Dendritic cell treated with granulocyte-macrophage colony-stimulating factor and Interleukin-4, amounts not matched to agents 40 ng/mL and 50 ng/mL, for 4 days (primary cell): ENCODE data around the gene PAM16.

Experiments used
- H3K27ac Mint-ChIP-seq: one replicate; pipeline ENCODE4 v1.8.0; 2022; ENCODE audit warnings: mild to moderate bottlenecking, mixed read lengths
- H3K27me3 Mint-ChIP-seq: one replicate; pipeline ENCODE4 v1.8.0; 2022; ENCODE audit warnings: mild to moderate bottlenecking, mixed read lengths
- H3K36me3 Mint-ChIP-seq: one replicate; pipeline ENCODE4 v1.8.0; 2022; ENCODE audit warnings: low read depth, mixed read lengths
- H3K4me1 Mint-ChIP-seq: one replicate; pipeline ENCODE4 v1.8.0; 2022; ENCODE audit warnings: low read depth, mixed read lengths
- H3K4me3 Mint-ChIP-seq: one replicate; pipeline ENCODE4 v1.8.0; 2022; ENCODE audit warnings: mild to moderate bottlenecking, moderate library complexity, mixed read lengths
- H3K9me3 Mint-ChIP-seq: one replicate; pipeline ENCODE4 v1.8.0; 2022; ENCODE audit warnings: mixed read lengths
- intact Hi-C: fragments of 100-400 bp; cut with micrococcal nuclease; formaldehyde crosslinking; loops from one replicate; pipeline ENCODE4 v1.15.0; 2022

The PAM16 gene

DNA sequence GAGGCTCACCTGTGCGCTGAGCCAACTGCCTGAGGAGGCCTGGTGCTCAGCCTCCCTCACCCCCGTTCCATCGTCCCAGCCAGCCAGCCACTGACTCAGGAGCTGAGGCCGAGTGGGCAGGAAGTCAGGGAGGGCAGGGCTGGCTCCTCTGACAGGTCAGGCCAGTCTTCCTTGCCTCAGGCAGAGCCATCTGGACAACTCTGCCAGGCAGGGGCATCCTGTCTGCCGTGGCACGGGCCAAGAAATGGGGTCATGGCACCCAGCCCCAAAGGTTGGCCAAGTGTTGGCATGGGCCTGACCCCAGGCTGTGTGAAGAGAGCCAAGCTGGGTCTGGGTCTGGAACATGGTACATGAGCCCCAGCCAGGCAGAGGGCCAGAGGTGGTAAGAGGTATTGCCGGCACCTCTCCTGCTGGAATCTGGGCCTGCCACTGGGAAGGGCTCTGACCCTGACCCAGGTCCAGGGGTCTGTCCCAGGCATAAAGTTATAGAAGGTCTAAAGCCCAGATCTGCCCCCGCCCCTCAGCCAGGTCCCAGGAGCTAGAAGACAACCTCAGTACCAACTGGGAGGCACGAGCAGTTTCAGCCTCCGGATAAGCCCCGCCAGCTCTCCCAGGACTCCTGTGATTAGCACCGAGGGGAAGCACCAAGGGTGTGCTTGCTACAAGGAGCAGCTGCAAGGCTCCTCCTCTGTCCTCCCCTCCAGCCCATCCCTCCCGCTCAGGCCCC lies 18.0 kb upstream of the PAM16 start:
- H3K27ac Mint-ChIP-seq, result peak overlapping the region; percentile 27
- intact Hi-C loops, result no loop called here
- peaks cover 87% of the 10 kb centered on the region for H3K36me3 Mint-ChIP-seq
- H3K4me3 Mint-ChIP-seq, result no peak overlapping the region
- H3K4me1 Mint-ChIP-seq, result peaks cover 47% of the 10 kb centered on the region
- no peaks in the 10 kb centered on the region for H3K27me3 Mint-ChIP-seq
- no peaks in the 10 kb centered on the region for H3K9me3 Mint-ChIP-seq

DNA sequence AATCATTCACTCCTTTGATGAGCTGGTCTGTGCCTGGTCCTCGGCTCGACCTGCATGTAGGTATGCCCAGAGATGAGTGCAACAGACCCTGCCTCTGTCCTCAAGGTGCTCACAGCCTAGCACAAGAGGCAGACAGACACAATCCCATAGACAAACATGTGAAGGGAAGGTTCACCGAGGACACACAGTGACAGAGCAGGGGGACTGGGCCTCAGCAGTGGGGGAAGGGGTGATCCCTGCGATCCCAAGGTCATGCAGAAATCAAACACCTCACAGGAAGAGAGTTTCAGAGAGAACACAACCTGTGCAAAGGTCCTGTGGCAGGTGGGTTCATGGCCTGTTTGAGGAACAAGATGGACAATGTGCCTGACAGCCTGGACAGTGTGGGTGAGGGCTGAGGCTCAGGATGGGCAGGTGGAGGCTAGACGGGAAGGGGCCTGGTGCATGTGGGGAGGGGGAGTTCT lies 16.3 kb upstream of the PAM16 start:
- Mint-ChIP-seq H3K4me1 (peaks cover 34% of the 10 kb centered on the region), H3K4me3 (no peak overlapping the region), H3K9me3 (no peaks in the 10 kb centered on the region), H3K36me3 (peaks cover 89% of the 10 kb centered on the region), H3K27me3 (no peaks in the 10 kb centered on the region), H3K27ac (no peak overlapping the region)
- intact Hi-C loops, result no loop called here

DNA sequence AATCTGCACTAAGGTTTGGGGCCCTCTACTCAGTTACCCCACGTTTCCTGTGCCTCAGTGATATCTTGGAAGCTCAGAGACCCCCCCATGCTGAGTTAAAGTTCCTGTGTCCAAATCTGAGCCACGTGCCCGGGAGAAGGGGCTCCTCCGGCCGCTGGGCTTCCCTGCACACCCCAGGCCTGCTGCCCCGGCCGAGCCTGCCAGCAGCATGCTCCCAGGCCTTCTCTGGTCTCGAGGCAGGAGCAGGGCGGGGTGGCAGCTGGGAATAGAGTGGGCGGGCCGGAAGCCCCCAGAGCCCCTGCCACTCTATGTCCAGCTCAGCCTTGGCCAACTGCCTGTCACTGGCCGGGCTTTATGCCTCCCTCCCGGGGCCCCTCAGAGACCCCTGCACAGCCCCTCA lies 14.9 kb upstream of the PAM16 start:
- peaks cover 100% of the 10 kb centered on the region for H3K36me3 Mint-ChIP-seq
- H3K27ac Mint-ChIP-seq, result no peak overlapping the region
- no peaks in the 10 kb centered on the region for H3K9me3 Mint-ChIP-seq
- intact Hi-C loops, result no loop called here
- H3K4me3 Mint-ChIP-seq, result no peak overlapping the region
- H3K27me3 Mint-ChIP-seq, result no peaks in the 10 kb centered on the region
- H3K4me1 Mint-ChIP-seq, result peaks cover 25% of the 10 kb centered on the region

DNA sequence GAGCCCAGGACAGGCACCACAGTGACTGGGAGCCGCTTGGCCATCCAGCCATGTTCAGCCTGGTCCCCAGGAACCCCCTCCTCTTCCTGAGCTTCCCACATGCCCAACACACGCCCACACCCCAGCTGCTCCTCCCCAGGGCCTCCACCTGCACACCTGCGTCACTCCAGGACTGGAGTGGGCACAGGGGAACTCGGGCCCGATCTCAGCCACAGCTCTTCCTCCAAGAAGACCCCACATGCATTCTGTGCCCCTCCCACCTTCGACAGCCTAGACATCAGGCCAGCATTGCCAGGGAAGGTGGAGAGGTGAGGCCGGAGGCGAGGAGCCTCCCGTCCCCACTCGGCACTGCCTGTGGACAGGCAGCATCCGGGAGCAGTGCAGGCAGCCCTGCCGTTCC lies 14.5 kb upstream of the PAM16 start:
- H3K4me1 Mint-ChIP-seq, result peaks cover 24% of the 10 kb centered on the region
- intact Hi-C loops, result no loop called here
- H3K27ac Mint-ChIP-seq, result no peak overlapping the region
- no peak overlapping the region for H3K4me3 Mint-ChIP-seq
- H3K36me3 Mint-ChIP-seq, result peaks cover 100% of the 10 kb centered on the region
- H3K9me3 Mint-ChIP-seq, result no peaks in the 10 kb centered on the region
- H3K27me3 Mint-ChIP-seq, result no peaks in the 10 kb centered on the region

DNA sequence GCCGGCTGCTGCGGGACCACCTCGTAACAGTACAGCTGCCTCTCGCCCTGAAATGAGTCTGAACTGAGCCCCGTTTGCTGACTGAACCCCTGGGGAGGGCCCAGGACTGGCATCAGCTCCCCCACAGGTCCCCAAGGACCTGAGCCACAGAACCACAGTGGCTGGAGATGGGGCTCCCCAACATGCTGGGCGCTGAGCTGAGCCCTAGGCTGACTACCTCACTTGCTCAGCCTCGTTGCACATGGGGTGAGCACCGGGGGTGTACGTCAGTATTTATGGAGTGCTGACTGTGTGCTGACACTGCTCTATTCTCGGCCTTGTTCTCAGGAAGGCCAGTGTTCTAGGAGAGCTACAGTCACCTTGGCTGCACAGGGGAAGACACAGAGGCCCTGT lies 13.9 kb upstream of the PAM16 start:
- Mint-ChIP-seq H3K27ac (no peak overlapping the region), H3K4me1 (peaks cover 22% of the 10 kb centered on the region), H3K9me3 (no peaks in the 10 kb centered on the region), H3K36me3 (peaks cover 100% of the 10 kb centered on the region), H3K4me3 (no peak overlapping the region), H3K27me3 (no peaks in the 10 kb centered on the region)
- intact Hi-C loops, result no loop called here

DNA sequence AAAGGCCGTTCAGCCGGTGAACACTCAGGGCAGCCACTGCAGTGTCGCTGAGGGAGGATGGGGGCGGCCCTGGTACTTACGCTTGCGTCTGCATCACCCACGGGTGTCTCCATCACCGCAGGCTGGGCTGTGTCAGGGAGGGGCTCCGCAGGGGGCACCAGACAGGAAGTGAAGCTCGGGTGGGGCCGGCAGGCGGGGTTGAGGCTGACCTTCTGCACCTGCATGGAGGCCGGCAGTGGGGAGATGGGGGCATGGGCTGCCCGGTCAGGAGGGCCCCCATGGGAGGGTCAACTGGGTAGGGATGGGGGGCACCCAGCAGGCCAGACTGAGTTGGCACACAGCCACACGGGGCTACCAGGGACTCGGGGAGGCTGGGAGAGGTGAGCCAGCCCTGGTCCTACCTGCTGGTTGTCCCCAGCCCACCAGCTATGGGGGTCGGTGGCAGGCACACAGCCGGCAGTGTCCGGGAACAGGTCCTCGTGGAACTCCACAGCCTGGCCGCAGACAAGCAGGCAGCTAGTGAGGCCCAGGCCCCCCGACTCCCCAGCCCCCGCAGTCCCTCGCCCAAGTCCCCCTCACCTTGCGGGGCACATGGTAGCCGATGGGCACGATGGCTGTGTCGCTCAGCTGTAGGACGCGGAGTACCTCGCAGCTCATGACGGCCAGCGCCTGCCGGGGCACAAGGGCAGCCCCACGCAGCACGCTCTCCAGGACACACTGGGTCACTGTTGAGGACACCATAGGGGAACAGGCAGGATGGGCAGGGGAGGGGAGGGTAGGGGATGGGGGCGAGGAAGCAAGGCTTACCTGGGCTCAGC lies 13.3 kb upstream of the PAM16 start:
- no peaks in the 10 kb centered on the region for H3K9me3 Mint-ChIP-seq
- H3K4me1 Mint-ChIP-seq, result peaks cover 22% of the 10 kb centered on the region
- intact Hi-C loops, result no loop called here
- H3K27me3 Mint-ChIP-seq, result no peaks in the 10 kb centered on the region
- H3K36me3 Mint-ChIP-seq, result peaks cover 100% of the 10 kb centered on the region
- H3K27ac Mint-ChIP-seq, result no peak overlapping the region
- H3K4me3 Mint-ChIP-seq, result no peak overlapping the region

DNA sequence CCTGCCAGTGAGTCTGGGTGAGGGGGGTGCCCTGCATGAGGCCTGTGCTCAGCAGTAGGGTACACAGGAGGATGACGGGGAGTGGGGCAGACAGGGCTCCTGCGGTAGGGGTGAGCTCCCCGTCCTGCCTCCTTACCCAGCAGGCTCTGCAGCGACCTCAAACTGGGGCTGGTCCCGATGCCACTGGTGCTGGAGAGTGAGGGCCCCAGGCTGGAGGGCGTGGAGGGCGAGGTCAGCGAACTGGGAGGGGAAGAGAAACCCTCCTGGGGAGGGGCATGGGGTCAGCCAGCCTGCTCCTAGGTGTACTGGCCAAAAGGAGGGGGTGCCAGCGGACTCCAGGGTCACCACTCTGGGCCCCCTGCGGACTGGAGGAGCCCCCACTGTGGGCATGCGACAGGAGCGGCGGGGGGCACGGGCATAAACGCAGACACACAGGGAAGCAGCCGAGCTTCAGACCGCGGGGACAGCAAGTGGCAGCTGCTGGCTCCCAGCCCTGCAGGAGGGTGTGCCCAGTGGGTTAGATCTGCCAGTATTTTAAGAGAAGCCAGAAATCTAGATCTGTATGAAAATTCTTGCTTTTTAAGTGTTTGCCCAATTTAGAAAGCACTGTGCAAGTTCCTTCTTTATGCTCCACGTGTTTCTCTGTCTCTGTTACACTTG lies 11.5 kb upstream of the PAM16 start:
- H3K4me3 Mint-ChIP-seq, result no peak overlapping the region
- H3K9me3 Mint-ChIP-seq, result no peaks in the 10 kb centered on the region
- peak overlapping the region; percentile 48 for H3K27ac Mint-ChIP-seq
- intact Hi-C loops, result no loop called here
- H3K27me3 Mint-ChIP-seq, result no peaks in the 10 kb centered on the region
- H3K4me1 Mint-ChIP-seq, result peaks cover 15% of the 10 kb centered on the region
- peaks cover 100% of the 10 kb centered on the region for H3K36me3 Mint-ChIP-seq

DNA sequence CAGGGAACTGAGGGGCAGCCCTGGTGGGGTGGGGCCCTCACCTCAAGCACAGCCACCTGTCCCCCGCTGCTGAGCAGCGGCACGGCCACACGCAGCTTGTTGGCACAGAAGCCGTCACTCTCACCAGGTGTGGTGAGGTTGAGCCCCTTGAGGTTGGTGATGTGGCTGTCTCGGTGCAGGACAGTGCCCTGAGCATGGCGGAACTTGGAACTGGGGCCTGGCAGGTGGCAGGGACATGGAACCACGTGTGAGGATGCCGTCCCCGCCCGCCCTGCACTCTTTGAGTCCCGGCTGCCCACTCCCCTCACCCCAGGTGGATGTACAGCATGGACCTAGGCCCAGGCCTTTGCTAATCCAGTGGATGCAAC lies 10.8 kb upstream of the PAM16 start:
- intact Hi-C loops, result no loop called here
- no peaks in the 10 kb centered on the region for H3K27me3 Mint-ChIP-seq
- H3K4me1 Mint-ChIP-seq, result peaks cover 11% of the 10 kb centered on the region
- peak overlapping the region; percentile 48 for H3K27ac Mint-ChIP-seq
- H3K4me3 Mint-ChIP-seq, result no peak overlapping the region
- no peaks in the 10 kb centered on the region for H3K9me3 Mint-ChIP-seq
- peaks cover 100% of the 10 kb centered on the region for H3K36me3 Mint-ChIP-seq

DNA sequence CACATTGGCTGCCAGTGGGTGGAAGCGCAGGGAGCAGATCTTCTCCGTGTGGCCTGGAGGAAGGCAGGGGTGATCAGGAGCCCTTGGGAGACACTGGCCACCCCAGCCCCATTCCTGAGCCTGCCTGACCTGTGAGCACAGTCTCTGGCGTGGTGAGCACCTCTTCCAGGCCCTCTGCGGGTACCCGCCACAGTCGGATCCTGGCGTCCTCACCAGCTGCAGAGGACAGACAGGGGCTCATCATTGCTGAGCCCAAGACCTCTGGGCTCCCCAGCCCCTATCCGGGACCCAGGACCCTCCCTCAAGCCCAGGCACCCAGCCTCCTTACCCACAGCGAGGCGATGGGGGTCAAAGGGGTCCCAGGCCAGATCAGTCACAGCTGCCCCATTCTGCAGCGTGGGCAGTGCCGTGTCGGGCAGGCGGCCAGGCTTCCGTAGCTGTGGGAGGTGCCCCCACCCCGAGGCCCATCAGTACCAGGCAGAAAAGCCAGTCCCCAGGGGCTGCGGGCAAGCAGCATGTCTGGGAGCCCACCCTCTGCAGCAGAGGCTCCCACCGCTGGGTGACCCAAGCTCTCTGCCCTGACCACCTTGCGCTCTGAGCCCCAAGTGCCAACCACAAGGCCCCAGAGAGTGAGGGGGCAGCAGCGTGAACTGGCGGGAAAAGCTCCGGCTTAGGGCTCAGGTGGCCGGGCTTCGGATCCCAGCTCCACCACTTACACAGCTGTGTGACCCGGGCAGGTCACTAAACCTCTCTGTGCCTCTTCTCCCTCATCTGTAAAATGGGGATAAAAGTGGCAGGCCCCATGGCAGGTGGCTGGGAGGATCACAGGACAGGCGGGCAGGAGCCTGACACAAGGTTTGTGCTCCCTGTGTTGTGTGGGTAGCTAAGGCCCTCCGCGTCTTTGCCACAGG lies 10.2 kb upstream of the PAM16 start:
- Mint-ChIP-seq H3K4me3 (no peak overlapping the region), H3K27ac (no peak overlapping the region), H3K36me3 (peaks cover 100% of the 10 kb centered on the region), H3K9me3 (no peaks in the 10 kb centered on the region), H3K4me1 (peaks cover 11% of the 10 kb centered on the region), H3K27me3 (no peaks in the 10 kb centered on the region)
- intact Hi-C loops, result no loop called here

DNA sequence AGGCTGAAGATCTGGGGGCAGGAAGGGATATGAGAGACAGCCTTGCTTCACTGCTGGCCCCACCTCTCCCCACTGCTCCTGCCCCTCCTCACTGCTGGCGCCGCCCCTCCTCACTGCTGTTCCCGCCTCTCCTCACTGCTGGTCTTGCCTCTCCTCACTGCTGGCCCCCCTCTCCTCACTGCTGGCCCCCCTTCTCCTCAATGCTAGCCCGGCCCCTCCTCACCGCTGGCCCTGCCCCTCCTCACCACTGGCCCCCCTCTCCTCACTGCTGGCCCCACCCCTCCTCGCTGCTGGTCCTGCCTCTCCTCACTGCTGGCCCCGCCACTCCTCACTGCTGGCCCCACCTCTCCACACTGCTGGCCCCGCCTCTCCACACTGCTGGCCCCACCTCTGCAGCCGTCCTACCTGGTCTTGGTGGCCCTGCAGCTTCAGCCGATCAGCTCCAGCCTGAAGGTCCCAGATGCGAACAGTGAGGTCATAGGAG lies 9.5 kb upstream of the PAM16 start:
- no peak overlapping the region for H3K27ac Mint-ChIP-seq
- intact Hi-C loops, result no loop called here

DNA sequence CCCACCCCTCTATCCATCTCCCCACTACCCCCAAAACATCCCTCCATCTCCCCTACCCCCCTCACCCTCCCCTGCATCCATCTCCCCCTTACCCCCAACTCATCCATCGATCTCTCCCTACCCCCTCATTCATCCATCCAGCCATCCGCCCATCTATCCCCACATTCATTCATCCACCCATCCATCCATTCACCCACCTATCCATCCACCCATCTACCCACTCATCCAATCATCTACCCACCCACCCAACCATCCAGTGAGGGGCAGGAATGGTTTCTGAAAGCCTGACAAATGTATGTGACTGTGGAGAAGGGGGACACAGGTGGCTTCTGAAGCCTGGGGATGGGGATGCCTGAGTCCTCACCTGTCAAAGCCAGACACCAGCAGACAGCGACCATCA lies 8.8 kb upstream of the PAM16 start:
- intact Hi-C loops, result loop anchor here (5.0 kb wide), 1 partner anchor 42 kb away; no protein-coding TSS in a partner anchor
- Mint-ChIP-seq H3K4me1 (peaks cover 11% of the 10 kb centered on the region), H3K9me3 (no peaks in the 10 kb centered on the region), H3K36me3 (peaks cover 100% of the 10 kb centered on the region), H3K27me3 (no peaks in the 10 kb centered on the region), H3K4me3 (no peak overlapping the region), H3K27ac (no peak overlapping the region)

More for the DNA sequence above, 9.5 kb upstream of the PAM16 start:
- H3K27me3 Mint-ChIP-seq, result no peaks in the 10 kb centered on the region
- no peaks in the 10 kb centered on the region for H3K9me3 Mint-ChIP-seq
- H3K4me1 Mint-ChIP-seq, result peaks cover 11% of the 10 kb centered on the region
- no peak overlapping the region for H3K4me3 Mint-ChIP-seq
- H3K36me3 Mint-ChIP-seq, result peaks cover 100% of the 10 kb centered on the region

DNA sequence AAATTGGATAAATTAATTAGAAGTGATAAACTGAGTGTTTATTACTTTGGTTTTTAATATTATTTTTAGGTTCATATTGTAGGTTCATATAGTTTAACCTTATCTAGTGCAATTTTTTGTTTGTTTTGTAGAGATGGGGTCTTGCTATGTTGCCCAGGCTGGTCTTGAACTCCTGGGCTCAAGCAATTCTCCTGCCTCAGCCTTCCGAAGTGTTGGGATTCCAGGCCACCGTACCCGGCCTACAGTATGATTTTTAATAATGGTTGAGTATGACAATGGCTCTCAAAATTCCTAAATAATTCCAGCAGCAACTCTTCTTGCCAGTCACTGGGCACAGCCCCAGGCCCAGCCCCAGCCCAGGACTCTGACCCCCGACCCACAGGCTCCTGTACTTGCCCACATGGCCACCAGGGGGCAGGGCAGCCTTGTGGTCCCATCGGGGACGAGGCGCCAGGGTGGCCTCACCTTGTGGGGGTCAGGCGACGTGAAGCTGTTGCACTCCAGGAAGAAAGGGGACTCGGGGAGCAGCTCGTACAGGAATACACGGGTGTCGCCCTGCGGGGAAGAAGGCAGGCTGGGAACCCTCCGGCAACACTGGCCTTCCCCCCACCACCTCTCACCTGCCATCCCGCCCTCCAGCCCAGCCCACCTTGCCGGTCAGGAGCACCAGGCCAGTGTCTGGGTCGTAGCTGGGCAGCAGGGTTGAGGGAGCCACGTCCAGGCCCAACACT lies 7.9 kb upstream of the PAM16 start:
- intact Hi-C loops, result loop anchor here (5.0 kb wide), 1 partner anchor 43 kb away; no protein-coding TSS in a partner anchor
- H3K9me3 Mint-ChIP-seq, result no peaks in the 10 kb centered on the region
- peaks cover 100% of the 10 kb centered on the region for H3K36me3 Mint-ChIP-seq
- H3K4me3 Mint-ChIP-seq, result no peak overlapping the region
- no peak overlapping the region for H3K27ac Mint-ChIP-seq
- H3K27me3 Mint-ChIP-seq, result no peaks in the 10 kb centered on the region
- H3K4me1 Mint-ChIP-seq, result peaks cover 8% of the 10 kb centered on the region

DNA sequence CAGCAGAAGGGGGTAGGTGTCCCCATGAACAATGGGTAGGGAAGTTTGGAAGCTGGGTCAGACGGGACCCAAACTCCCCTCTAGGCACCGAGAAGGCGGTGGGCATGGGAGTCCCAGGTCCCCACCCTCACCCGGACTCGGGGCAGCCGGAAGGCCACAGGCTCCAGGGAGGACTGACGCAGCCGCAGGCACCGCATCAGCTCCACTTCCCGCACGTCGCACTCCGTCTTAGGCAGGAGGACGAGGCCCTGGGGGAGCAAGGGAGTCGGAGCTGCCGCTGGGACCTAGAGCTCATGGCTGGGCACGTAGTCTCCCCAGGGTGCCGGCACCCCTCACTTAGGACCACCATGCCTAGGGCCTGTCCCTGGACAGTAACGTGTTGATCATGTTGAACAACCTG lies 7.1 kb upstream of the PAM16 start:
- H3K27ac Mint-ChIP-seq, result no peak overlapping the region
- no peak overlapping the region for H3K4me3 Mint-ChIP-seq
- H3K9me3 Mint-ChIP-seq, result no peaks in the 10 kb centered on the region
- no peaks in the 10 kb centered on the region for H3K27me3 Mint-ChIP-seq
- intact Hi-C loops, result loop anchor here (5.0 kb wide), 1 partner anchor 44 kb away; no protein-coding TSS in a partner anchor
- peaks cover 100% of the 10 kb centered on the region for H3K36me3 Mint-ChIP-seq
- peaks cover 11% of the 10 kb centered on the region for H3K4me1 Mint-ChIP-seq
